GM12878 (cell line): Measurements from ENCODE around the gene ARAP1. TPM values are rescaled to one million over a fixed set of nuclear protein-coding genes. Genes with fewer than 3 reads are reported as not detected.
A peak's percentile ranks its signal among the peaks of the same experiment; 100 is the strongest.

Source experiments
- ASH2L ChIP-seq: fragments of 300-600, 200-600 bp; sonication (generic); IDR thresholded peaks from 2 replicates; pipeline ENCODE4 v1.6.1; 2017; ENCODE audit warnings: low read depth, mild to moderate bottlenecking, borderline replicate concordance
- ATF7 ChIP-seq: fragments of 450-650 bp; IDR thresholded peaks from 2 replicates; pipeline ENCODE4 v1.6.1; 2016; ENCODE audit warnings: low read depth, mild to moderate bottlenecking
- CHD1 ChIP-seq: IDR thresholded peaks from 2 replicates; pipeline ENCODE4 v1.6.1; 2012; ENCODE audit warnings: low read depth, low read length, improper control_type of control experiment
- EGR1 ChIP-seq, 2 experiments: IDR thresholded peaks; 1 replicate in 1 of 2; 2 replicates in 1 of 2; pipeline ENCODE4 v1.6.1; 2011 to 2012; ENCODE audit warnings: low read depth in 2 of 2, low read length in 2 of 2, borderline replicate concordance in 1 of 2, mild to moderate bottlenecking in 1 of 2, moderate library complexity in 1 of 2
- ETV6 ChIP-seq, 2 experiments: fragments of 450-650 bp in 1 of 2; IDR thresholded peaks in 1 of 2; conservative IDR thresholded peaks in 1 of 2; 2 replicates each; pipeline ENCODE4 v1.6.1; 2014; ENCODE audit warnings: antibody characterized with exemption in 1 of 2, borderline replicate concordance in 1 of 2, low read depth in 1 of 2, mild to moderate bottlenecking in 1 of 2, moderate library complexity in 1 of 2
- FOS ChIP-seq: IDR thresholded peaks from 3 replicates; pipeline ENCODE4 v1.6.1; 2011; ENCODE audit warnings: borderline replicate concordance; ENCODE audit not compliant: insufficient read length; ENCODE audit errors: extremely low read depth
- FOXM1 ChIP-seq: IDR thresholded peaks from 2 replicates; pipeline ENCODE4 v1.6.1; 2012; ENCODE audit warnings: low read depth, mild to moderate bottlenecking, inconsistent platforms, low read length, moderate library complexity
- GATAD2B ChIP-seq: fragments of 450-650 bp; conservative IDR thresholded peaks from 2 replicates; pipeline ENCODE4 v1.6.1; 2017; ENCODE audit warnings: low read depth, mild to moderate bottlenecking, moderate library complexity
- HDAC6 ChIP-seq: fragments of 200-600 bp; sonication (generic); IDR thresholded peaks from one replicate; pipeline ENCODE4 v1.8.0; 2017; ENCODE audit warnings: antibody characterized with exemption; ENCODE audit not compliant: unreplicated experiment
- KLF5 ChIP-seq: fragments of 450-650 bp; IDR thresholded peaks from 2 replicates; pipeline ENCODE4 v1.6.1; 2014; ENCODE audit warnings: mild to moderate bottlenecking; ENCODE audit not compliant: partially characterized antibody
- MYB ChIP-seq: fragments of 150-350 bp; IDR thresholded peaks from 2 replicates; pipeline ENCODE4 v1.6.1; 2014; ENCODE audit warnings: mild to moderate bottlenecking, low read depth, low read length, borderline replicate concordance
- MYC ChIP-seq: IDR thresholded peaks from 2 replicates; pipeline ENCODE4 v1.6.1; 2011; ENCODE audit warnings: mild to moderate bottlenecking, low read length, moderate library complexity, inconsistent platforms; ENCODE audit not compliant: insufficient read depth, insufficient replicate concordance, insufficient read length, severe bottlenecking
- NFYA ChIP-seq: IDR thresholded peaks from 2 replicates; pipeline ENCODE4 v1.6.1; 2011; ENCODE audit warnings: low read depth, mild to moderate bottlenecking, low read length, improper control_type of control experiment, borderline replicate concordance
- NFYB ChIP-seq: IDR thresholded peaks from 2 replicates; pipeline ENCODE4 v1.6.1; 2011; ENCODE audit warnings: low read depth, mild to moderate bottlenecking, low read length, improper control_type of control experiment, moderate library complexity; ENCODE audit not compliant: insufficient read depth
- NKRF ChIP-seq: fragments of 450-650 bp; conservative IDR thresholded peaks from 2 replicates; pipeline ENCODE4 v1.6.1; 2017; ENCODE audit warnings: mild to moderate bottlenecking, moderate library complexity
- NRF1 ChIP-seq: conservative IDR thresholded peaks from 2 replicates; pipeline ENCODE4 v1.6.1; 2011; ENCODE audit warnings: mild to moderate bottlenecking, low read depth, low read length, improper control_type of control experiment
- POLR2AphosphoS2 ChIP-seq: IDR thresholded peaks from 2 replicates; pipeline ENCODE4 v1.6.1; 2011; ENCODE audit warnings: low read depth, mild to moderate bottlenecking, low read length, improper control_type of control experiment, moderate library complexity
- SPI1 ChIP-seq: IDR thresholded peaks from 2 replicates; pipeline ENCODE4 v1.6.1; 2011; ENCODE audit warnings: low read depth, mild to moderate bottlenecking, low read length, moderate library complexity, borderline replicate concordance; ENCODE audit not compliant: insufficient read depth
- SUPT20H ChIP-seq: IDR thresholded peaks from 2 replicates; pipeline ENCODE4 v1.6.1; 2011; ENCODE audit warnings: low read depth, mild to moderate bottlenecking, low read length, moderate library complexity, borderline replicate concordance; ENCODE audit not compliant: control insufficient read depth
- SUZ12 ChIP-seq: fragments of 200-600 bp; sonication (generic); IDR thresholded peaks from one replicate; pipeline ENCODE4 v1.6.1; 2018; ENCODE audit warnings: antibody characterized with exemption, mild to moderate bottlenecking; ENCODE audit not compliant: unreplicated experiment
- TCF3 ChIP-seq: IDR thresholded peaks from 2 replicates; pipeline ENCODE4 v1.6.1; 2012; ENCODE audit warnings: low read depth, mild to moderate bottlenecking, low read length, borderline replicate concordance; ENCODE audit not compliant: insufficient read depth
- YY1 ChIP-seq: IDR thresholded peaks from 2 replicates; pipeline ENCODE4 v1.6.1; 2011; ENCODE audit warnings: low read depth, mild to moderate bottlenecking, low read length
- ZNF622 ChIP-seq: fragments of 450-650 bp; IDR thresholded peaks from 2 replicates; pipeline ENCODE4 v1.6.1; 2017; ENCODE audit warnings: mild to moderate bottlenecking, inconsistent platforms
- ZNF687 ChIP-seq: fragments of 450-650 bp; IDR thresholded peaks from 2 replicates; pipeline ENCODE4 v1.6.1; 2017; ENCODE audit warnings: mild to moderate bottlenecking, moderate library complexity
- ZSCAN29 ChIP-seq: fragments of 450-650 bp; IDR thresholded peaks from 2 replicates; pipeline ENCODE4 v1.6.1; 2017; ENCODE audit warnings: mild to moderate bottlenecking, moderate library complexity
- polyA plus RNA-seq, 11 experiments: library from polyadenylated mRNA; depleted of rRNA in 4 of 11; unstranded in 6 of 11; stranded (reverse) in 5 of 11; fragments of >200 nt; fragmentation: Nextera tagmentation in 4 of 11; fragmentation: Illumina TruSeq in 1 of 11; extraction: Ambion mirVana in 4 of 11; extraction: Trizol in 1 of 11; gene quantifications; 1 replicate in 1 of 11; 2 replicates in 10 of 11; pipeline versions ENCODE4 v1.2.1 to v1.2.3, GENCODE V29; 2011 to 2016; ENCODE audit warnings: inconsistent platforms in 2 of 11, missing spikeins in 2 of 11, low read depth in 1 of 11
- total RNA-seq, 4 experiments: library from RNA; depleted of rRNA in 3 of 4; stranded (reverse); fragments of >200 nt in 3 of 4; fragmentation: Illumina TruSeq in 1 of 4; extraction: Trizol in 1 of 4; gene quantifications; 2 replicates each; pipeline versions ENCODE4 v1.2.1 to v1.2.3, GENCODE V29; 2013 to 2021

Gene ARAP1
- total and polyA plus RNA-seq, 10 of the 15 experiments (the other 5 are each of a cell fraction or from before 2014, with no cell fraction given) = 0.55 to 102 (median 51.0) TPM

- TF ChIP-seq ASH2L (no peak), FOS (no peak), HDAC6 (no peak), CHD1 (no peak), NFYB (no peak), MYC (no peak), ATF7 (no peak), NRF1 (no peak), KLF5 (no peak), POLR2AphosphoS2 (no peak), ETV6 (conservative IDR thresholded peaks at IDR 0.05 in 1 of 2, IDR thresholded peaks at IDR 0.05 in 1 of 2; ENCODE audit: borderline replicate concordance in 1 of 2, low read depth in 1 of 2) (no peak), ZNF622 (no peak), SPI1 (no peak), SUZ12 (peak; percentile 83), ZSCAN29 (peak; percentile 51; the same call in 1 of the 2 replicates), NKRF (no peak), FOXM1 (no peak), YY1 (0 out of 2 replicates have a peak, but pooled peaks have one; percentile 52), GATAD2B (no peak; the same call in none of the 2 replicates), NFYA (no peak), EGR1 (IDR thresholded peaks at IDR 0.05; ENCODE audit: borderline replicate concordance in 1 of 2, low read depth in 2 of 2, low read length in 2 of 2) (no peak), SUPT20H (no peak), ZNF687 (no peak), TCF3 (no peak), MYB (no peak)
These were observed 109.2 kb downstream of the ARAP1 start (continued) for GRCh38 chr11:72642884-72643522.
